ENCODE results near the gene CFAP91.

DNA sequence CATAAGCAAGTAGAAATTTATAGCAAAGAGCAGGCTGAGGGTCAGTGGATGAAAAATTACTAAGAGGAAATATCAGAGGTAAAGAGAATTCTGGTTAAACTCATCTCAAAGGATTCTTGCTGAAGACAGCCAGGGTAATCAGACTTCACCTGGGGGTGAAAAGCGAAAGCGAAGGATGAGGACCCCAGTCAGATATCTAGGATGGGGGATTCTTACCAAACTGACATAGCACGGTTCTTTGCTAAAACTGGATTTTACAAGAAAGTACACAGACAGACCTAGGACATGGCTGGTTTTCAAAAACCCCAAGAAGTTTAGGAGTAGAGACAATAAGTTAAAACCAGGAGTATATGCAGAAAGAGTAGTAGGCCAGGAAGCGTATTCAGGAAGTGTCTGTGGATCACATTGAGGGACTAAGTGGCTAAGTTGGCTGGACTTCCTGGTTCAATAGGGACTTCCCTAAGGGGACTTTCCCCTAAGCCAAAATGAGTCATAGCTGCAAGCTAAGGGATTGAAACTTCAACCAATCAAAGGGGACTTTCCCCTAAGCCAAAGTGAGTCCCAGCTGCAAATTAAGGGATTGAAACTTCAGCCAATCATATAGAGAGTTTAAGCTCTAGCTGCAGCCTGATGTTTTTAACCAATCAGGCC, 2.4 kb upstream of the CFAP91 start:
- TF ChIP-seq, protein P1, sequence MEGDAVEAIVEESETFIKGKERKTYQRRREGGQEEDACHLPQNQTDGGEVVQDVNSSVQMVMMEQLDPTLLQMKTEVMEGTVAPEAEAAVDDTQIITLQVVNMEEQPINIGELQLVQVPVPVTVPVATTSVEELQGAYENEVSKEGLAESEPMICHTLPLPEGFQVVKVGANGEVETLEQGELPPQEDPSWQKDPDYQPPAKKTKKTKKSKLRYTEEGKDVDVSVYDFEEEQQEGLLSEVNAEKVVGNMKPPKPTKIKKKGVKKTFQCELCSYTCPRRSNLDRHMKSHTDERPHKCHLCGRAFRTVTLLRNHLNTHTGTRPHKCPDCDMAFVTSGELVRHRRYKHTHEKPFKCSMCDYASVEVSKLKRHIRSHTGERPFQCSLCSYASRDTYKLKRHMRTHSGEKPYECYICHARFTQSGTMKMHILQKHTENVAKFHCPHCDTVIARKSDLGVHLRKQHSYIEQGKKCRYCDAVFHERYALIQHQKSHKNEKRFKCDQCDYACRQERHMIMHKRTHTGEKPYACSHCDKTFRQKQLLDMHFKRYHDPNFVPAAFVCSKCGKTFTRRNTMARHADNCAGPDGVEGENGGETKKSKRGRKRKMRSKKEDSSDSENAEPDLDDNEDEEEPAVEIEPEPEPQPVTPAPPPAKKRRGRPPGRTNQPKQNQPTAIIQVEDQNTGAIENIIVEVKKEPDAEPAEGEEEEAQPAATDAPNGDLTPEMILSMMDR (IDR thresholded peaks at IDR 0.05): no peak
- TF ChIP-seq EZH2 (IDR thresholded peaks at IDR 0.05): no peak
- TF ChIP-seq EZH2phosphoT487 (IDR thresholded peaks at IDR 0.05): no peak

All from neural progenitor cell (in vitro differentiated cells).